ENCODE measurements around the gene AKNA. TPM values are rescaled to one million over a fixed set of nuclear protein-coding genes. Genes with fewer than 3 reads are reported as not detected.
A peak's percentile ranks its signal among the peaks of the same experiment; 100 is the strongest.

AKNA gene
- total and polyA plus RNA-seq, 7 experiments from 2014 or later, result 20.5 to 403 (median 347) TPM

GRCh38 chr9:114385397-114386181 lies 2.2 kb downstream of the AKNA start:
- Histone ChIP-seq H3K4me3 (ENCODE audit: low read length) (peak overlapping the region; percentile 63), H3K27ac (ENCODE audit: low read depth, low read length) (peak overlapping the region; percentile 87), H3K4me1 (ENCODE audit: control insufficient read depth in 2 of 2, insufficient read depth in 2 of 2, low read length in 2 of 2) (peaks cover 72 to 75% of the 10 kb centered on the region in 2 donors), H3K36me3 (ENCODE audit: control insufficient read depth in 2 of 3, insufficient read depth in 3 of 3, low read length in 3 of 3) (peaks cover 0 to 28% (median 10%) of the 10 kb centered on the region in 3 experiments), H3K27me3 (ENCODE audit: control insufficient read depth in 2 of 2, insufficient read depth in 2 of 2, low read length in 2 of 2) (no peaks in the 10 kb centered on the region), H3K9me3 (ENCODE audit: control insufficient read depth in 2 of 3, low read length in 3 of 3) (no peaks in the 10 kb centered on the region)
- Mint-ChIP-seq H3K9me3 (peaks cover 0 to 4% (median 0%) of the 10 kb centered on the region in 11 donors), H3K27me3 (no peaks in the 10 kb centered on the region), H3K4me3 (peak overlapping the region; percentile 89 to 100 (median 96)), H3K4me1 (peaks cover 61 to 77% (median 70%) of the 10 kb centered on the region in 7 donors), H3K27ac (peak overlapping the region; percentile 88 to 100 (median 96)), H3K36me3 (peaks cover 8 to 72% (median 27%) of the 10 kb centered on the region in 5 donors)
- peak; percentile 88 for ATAC-seq
- peak; percentile 68 to 96 (median 93) for DNase-seq
- intact Hi-C loops (cut with micrococcal nuclease), result loop anchor here (1.0 to 10.0 kb wide), 13 partner anchors 12 to 1161 kb away; partner anchors contain the start of genes TMEM268 (in 2 of the 2), ATP6V1G1 (in 1 of the 2), C9orf43 (in 1 of the 2) and COL27A1 (in 1 of the 2)
- POLR2A ChIA-PET, result interaction anchor here (0.7 to 33.2 kb wide), 13 partner anchors 8 to 543 kb away, joined by 3 to 978 read pairs (median 11); partner anchors contain the start of genes ATP6V1G1, TMEM268 and WHRN
- CTCF ChIA-PET, result interaction anchor here (0.6 to 7.0 kb wide), 18 partner anchors 8 to 354 kb away, joined by 3 to 54 read pairs (median 4); no protein-coding TSS in a partner anchor

DNA sequence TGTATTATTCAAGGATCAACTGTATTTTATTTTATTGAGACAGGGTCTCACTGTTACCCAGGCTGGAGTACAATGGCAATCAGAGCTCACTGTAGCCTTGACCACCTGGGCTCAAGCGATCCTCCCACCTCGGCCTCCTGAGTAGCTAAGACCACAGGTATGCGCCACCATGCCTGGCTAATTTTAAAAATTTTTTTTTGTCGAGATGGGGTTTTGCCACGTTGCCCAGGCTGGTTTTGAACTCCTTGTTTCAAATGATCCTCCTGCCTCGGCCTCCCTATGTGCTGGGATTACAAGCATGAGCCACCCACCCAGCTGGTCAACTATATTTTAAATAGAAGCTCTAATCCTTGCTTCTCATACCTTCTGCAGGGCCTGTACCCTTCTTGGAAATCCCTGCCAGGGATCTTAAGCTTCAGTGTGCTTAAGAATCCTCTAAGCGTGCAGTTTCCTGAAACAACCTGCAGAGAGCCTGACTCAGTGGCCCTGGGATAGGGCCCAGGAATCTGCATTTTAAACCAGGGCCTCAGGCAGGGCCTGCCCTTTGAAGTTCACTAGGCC lies 2.9 kb downstream of the AKNA start:
- peaks cover 58 to 76% (median 68%) of the 10 kb centered on the region in 7 donors for H3K4me1 Mint-ChIP-seq
- H3K27ac ChIP-seq (ENCODE audit: low read depth, low read length), result peak overlapping the region; percentile 87
- no peaks in the 10 kb centered on the region for H3K27me3 ChIP-seq (ENCODE audit: control insufficient read depth in 2 of 2, insufficient read depth in 2 of 2, low read length in 2 of 2)
- H3K27me3 Mint-ChIP-seq, result no peaks in the 10 kb centered on the region
- peaks cover 0 to 4% (median 0%) of the 10 kb centered on the region in 11 donors for H3K9me3 Mint-ChIP-seq
- peaks cover 70 to 75% of the 10 kb centered on the region in 2 donors for H3K4me1 ChIP-seq (ENCODE audit: control insufficient read depth in 2 of 2, insufficient read depth in 2 of 2, low read length in 2 of 2)
- ChIA-PET CTCF (interaction anchor here (0.9 to 7.0 kb wide), 12 partner anchors 10 to 208 kb away, joined by 3 to 54 read pairs (median 7); no protein-coding TSS in a partner anchor), POLR2A (interaction anchor here (0.7 to 33.2 kb wide), 11 partner anchors 7 to 226 kb away, joined by 3 to 978 read pairs (median 17); partner anchors contain the start of genes ATP6V1G1 and TMEM268)
- no peaks in the 10 kb centered on the region for H3K9me3 ChIP-seq (ENCODE audit: control insufficient read depth in 2 of 3, low read length in 3 of 3)
- ATAC-seq, result no peak
- peak overlapping the region; percentile 89 to 100 (median 96) for H3K4me3 Mint-ChIP-seq
- no peak for DNase-seq
- H3K4me3 ChIP-seq (ENCODE audit: low read length), result peak overlapping the region; percentile 59
- intact Hi-C loops (cut with micrococcal nuclease), result loop anchor here (1.0 to 10.0 kb wide), 13 partner anchors 12 to 1160 kb away; partner anchors contain the start of genes TMEM268 (in 2 of the 2), ATP6V1G1 (in 1 of the 2), C9orf43 (in 1 of the 2) and COL27A1 (in 1 of the 2)
- H3K36me3 Mint-ChIP-seq, result peaks cover 8 to 69% (median 31%) of the 10 kb centered on the region in 5 donors
- H3K27ac Mint-ChIP-seq, result peak overlapping the region; percentile 88 to 100 (median 96)
- peaks cover 0 to 35% (median 16%) of the 10 kb centered on the region in 3 experiments for H3K36me3 ChIP-seq (ENCODE audit: control insufficient read depth in 2 of 3, insufficient read depth in 3 of 3, low read length in 3 of 3)

DNA sequence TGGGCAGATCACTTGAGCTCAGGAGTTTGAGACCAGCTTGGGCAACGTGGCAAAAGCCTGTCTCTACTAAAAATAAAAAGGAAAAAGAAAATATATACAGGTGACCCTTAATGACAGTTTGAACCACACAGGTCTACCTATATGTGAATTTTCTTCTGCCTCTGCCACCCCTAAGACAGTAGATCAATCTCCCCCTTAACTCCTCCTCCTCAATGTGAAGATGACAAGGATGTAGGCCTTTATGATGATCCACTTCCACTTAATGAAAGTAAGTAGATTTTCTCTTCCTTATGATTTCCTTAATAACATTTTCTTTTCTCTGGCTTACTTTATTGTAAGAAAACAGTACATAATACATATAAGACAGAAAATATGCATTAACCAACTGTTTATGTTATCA lies 3.4 kb downstream of the AKNA start:
- no peaks in the 10 kb centered on the region for H3K9me3 ChIP-seq (ENCODE audit: control insufficient read depth in 2 of 3, low read length in 3 of 3)
- peak overlapping the region; percentile 87 for H3K27ac ChIP-seq (ENCODE audit: low read depth, low read length)
- H3K36me3 Mint-ChIP-seq, result peaks cover 8 to 68% (median 35%) of the 10 kb centered on the region in 5 donors
- H3K36me3 ChIP-seq (ENCODE audit: control insufficient read depth in 2 of 3, insufficient read depth in 3 of 3, low read length in 3 of 3), result peaks cover 4 to 41% (median 21%) of the 10 kb centered on the region in 3 experiments
- DNase-seq (no peak), ATAC-seq (no peak)
- no peaks in the 10 kb centered on the region for H3K27me3 ChIP-seq (ENCODE audit: control insufficient read depth in 2 of 2, insufficient read depth in 2 of 2, low read length in 2 of 2)
- ChIA-PET CTCF (interaction anchor here (0.9 to 7.0 kb wide), 8 partner anchors 11 to 208 kb away, joined by 3 to 54 read pairs (median 10); no protein-coding TSS in a partner anchor), POLR2A (interaction anchor here (0.6 to 33.2 kb wide), 10 partner anchors 6 to 335 kb away, joined by 3 to 978 read pairs (median 14); partner anchors contain the start of gene TMEM268)
- H3K4me3 Mint-ChIP-seq, result peak overlapping the region; percentile 89 to 100 (median 96)
- H3K9me3 Mint-ChIP-seq, result peaks cover 0 to 4% (median 0%) of the 10 kb centered on the region in 11 donors
- intact Hi-C loops (cut with micrococcal nuclease), result loop anchor here (2.0 to 10.0 kb wide), 4 partner anchors 230 to 1160 kb away; partner anchors contain the start of genes C9orf43 (in 1 of the 2), COL27A1 (in 1 of the 2), FKBP15 (in 1 of the 2) and POLE3 (in 1 of the 2)
- peaks cover 70 to 75% of the 10 kb centered on the region in 2 donors for H3K4me1 ChIP-seq (ENCODE audit: control insufficient read depth in 2 of 2, insufficient read depth in 2 of 2, low read length in 2 of 2)
- H3K4me1 Mint-ChIP-seq, result peaks cover 58 to 76% (median 67%) of the 10 kb centered on the region in 7 donors
- peak overlapping the region; percentile 59 for H3K4me3 ChIP-seq (ENCODE audit: low read length)
- no peaks in the 10 kb centered on the region for H3K27me3 Mint-ChIP-seq
- peak overlapping the region; percentile 88 to 100 (median 96) for H3K27ac Mint-ChIP-seq

DNA sequence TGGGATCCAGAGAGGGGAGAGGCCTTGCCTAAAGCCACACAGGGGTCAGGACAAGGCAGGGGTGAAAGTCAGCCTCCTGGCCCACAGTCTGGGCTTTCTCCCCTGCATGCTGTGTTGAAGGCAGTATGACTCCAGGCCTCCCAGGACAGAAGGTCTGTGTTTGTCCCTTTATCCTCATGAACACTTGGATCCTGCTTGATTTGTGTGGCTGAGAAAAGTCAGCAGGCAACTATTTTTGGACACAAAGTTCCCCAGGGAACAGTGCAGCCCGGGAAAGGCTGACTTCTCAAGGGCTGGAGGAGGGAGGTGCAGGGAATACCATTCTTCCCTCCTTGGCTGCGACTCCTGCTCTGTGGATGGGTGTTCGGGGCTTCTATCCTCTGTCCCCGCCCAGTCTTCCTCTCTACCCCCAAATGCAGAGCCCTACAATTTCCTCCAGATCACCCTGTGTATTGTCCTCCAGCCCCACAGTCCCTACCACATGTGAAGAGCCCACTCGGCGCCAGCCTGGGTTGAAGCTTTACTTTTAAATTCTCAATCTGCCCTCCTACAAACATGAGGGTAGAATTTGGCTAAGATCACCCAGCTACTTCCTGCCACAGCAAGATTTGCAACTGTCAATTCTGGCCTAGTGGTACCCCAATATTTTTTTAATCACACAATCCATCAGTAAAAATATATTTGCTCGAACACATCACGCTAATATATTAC lies 4.1 kb downstream of the AKNA start:
- peaks cover 11 to 48% (median 28%) of the 10 kb centered on the region in 3 experiments for H3K36me3 ChIP-seq (ENCODE audit: control insufficient read depth in 2 of 3, insufficient read depth in 3 of 3, low read length in 3 of 3)
- peaks cover 11 to 68% (median 35%) of the 10 kb centered on the region in 5 donors for H3K36me3 Mint-ChIP-seq
- H3K27me3 ChIP-seq (ENCODE audit: control insufficient read depth in 2 of 2, insufficient read depth in 2 of 2, low read length in 2 of 2), result no peaks in the 10 kb centered on the region
- ATAC-seq, result no peak
- peak overlapping the region; percentile 59 for H3K4me3 ChIP-seq (ENCODE audit: low read length)
- H3K4me1 Mint-ChIP-seq, result peaks cover 58 to 76% (median 66%) of the 10 kb centered on the region in 7 donors
- no peaks in the 10 kb centered on the region for H3K27me3 Mint-ChIP-seq
- H3K4me1 ChIP-seq (ENCODE audit: control insufficient read depth in 2 of 2, insufficient read depth in 2 of 2, low read length in 2 of 2), result peaks cover 70 to 75% of the 10 kb centered on the region in 2 donors
- ChIA-PET POLR2A (interaction anchor here (0.6 to 33.2 kb wide), 5 partner anchors 12 to 336 kb away, joined by 3 to 978 read pairs (median 17); no protein-coding TSS in a partner anchor), CTCF (interaction anchor here (0.9 to 7.0 kb wide), 4 partner anchors 11 to 27 kb away, joined by 3 to 54 read pairs (median 8); no protein-coding TSS in a partner anchor)
- intact Hi-C loops (cut with micrococcal nuclease), result loop anchor here (2.0 to 10.0 kb wide), 4 partner anchors 229 to 1159 kb away; partner anchors contain the start of genes C9orf43 (in 1 of the 2), COL27A1 (in 1 of the 2), FKBP15 (in 1 of the 2) and POLE3 (in 1 of the 2)
- H3K4me3 Mint-ChIP-seq, result peak overlapping the region; percentile 89 to 100 (median 96)
- H3K27ac Mint-ChIP-seq, result peak overlapping the region; percentile 88 to 100 (median 96)
- no peaks in the 10 kb centered on the region for H3K9me3 ChIP-seq (ENCODE audit: control insufficient read depth in 2 of 3, low read length in 3 of 3)
- H3K9me3 Mint-ChIP-seq, result peaks cover 0 to 4% (median 0%) of the 10 kb centered on the region in 11 donors
- peak overlapping the region; percentile 87 for H3K27ac ChIP-seq (ENCODE audit: low read depth, low read length)
- no peak for DNase-seq

- Histone ChIP-seq H3K4me3 (ENCODE audit: low read length) (peak overlapping the region; percentile 59), H3K36me3 (ENCODE audit: control insufficient read depth in 2 of 3, insufficient read depth in 3 of 3, low read length in 3 of 3) (peaks cover 18 to 55% (median 36%) of the 10 kb centered on the region in 3 experiments), H3K4me1 (ENCODE audit: control insufficient read depth in 2 of 2, insufficient read depth in 2 of 2, low read length in 2 of 2) (peaks cover 70 to 75% of the 10 kb centered on the region in 2 donors), H3K9me3 (ENCODE audit: control insufficient read depth in 2 of 3, low read length in 3 of 3) (no peaks in the 10 kb centered on the region), H3K27me3 (ENCODE audit: control insufficient read depth in 2 of 2, insufficient read depth in 2 of 2, low read length in 2 of 2) (no peaks in the 10 kb centered on the region), H3K27ac (ENCODE audit: low read depth, low read length) (peak overlapping the region; percentile 87)
- ChIA-PET CTCF (interaction anchor here (7.0 kb wide), 1 partner anchor 10 kb away, joined by 54 read pairs; no protein-coding TSS in a partner anchor), POLR2A (interaction anchor here (1.0 to 33.2 kb wide), 4 partner anchors 8 to 205 kb away, joined by 3 to 978 read pairs (median 77); partner anchors contain the start of gene ATP6V1G1)
- intact Hi-C loops (cut with micrococcal nuclease), result loop anchor here (10.0 kb wide), 3 partner anchors 228 to 1158 kb away; partner anchors contain the start of genes C9orf43 (in 1 of the 2), COL27A1 (in 1 of the 2), FKBP15 (in 1 of the 2) and POLE3 (in 1 of the 2)
- peak overlapping the region; percentile 88 to 100 (median 96) for H3K27ac Mint-ChIP-seq
- DNase-seq, result peak in 6 of 9 donors; percentile 40 to 87 (median 46)
- peak overlapping the region; percentile 89 to 100 (median 96) for H3K4me3 Mint-ChIP-seq
- peak; percentile 39 for ATAC-seq
- no peaks in the 10 kb centered on the region for H3K27me3 Mint-ChIP-seq
- H3K9me3 Mint-ChIP-seq, result peaks cover 0 to 4% (median 0%) of the 10 kb centered on the region in 11 donors
- peaks cover 60 to 76% (median 67%) of the 10 kb centered on the region in 7 donors for H3K4me1 Mint-ChIP-seq
- H3K36me3 Mint-ChIP-seq, result peaks cover 13 to 72% (median 42%) of the 10 kb centered on the region in 5 donors
Measured at GRCh38 chr9:114382699-114383520, 4.9 kb downstream of the AKNA start.

Measured in naive thymus-derived CD4-positive, alpha-beta T cell (primary cell).